HFF-Myc (cell line): ENCODE measurements around the gene DEF6.

Experiments
- DNase-seq: peaks from one replicate; pipeline ENCODE4 v3.0.0-alpha.2; 2011; ENCODE audit warnings: low read depth; ENCODE audit errors: extremely low read depth
- H3K4me3 ChIP-seq: replicated peaks from 2 replicates; pipeline ENCODE4 v1.5.1; 2011; ENCODE audit warnings: low read depth, mild to moderate bottlenecking, control low read depth, low read length
- CTCF ChIP-seq: IDR thresholded peaks from 2 replicates; pipeline ENCODE4 v1.5.1; 2012; ENCODE audit warnings: mild to moderate bottlenecking, low read depth, low read length, control low read depth; ENCODE audit errors: missing control alignments

Gene DEF6

GRCh38 chr6:35352735-35353134 lies 55.1 kb downstream of the DEF6 start:
- TF ChIP-seq CTCF, result no peak
- no peak overlapping the region for H3K4me3 ChIP-seq
- DNase-seq, result no peak

- DNase-seq, result no peak
- H3K4me3 ChIP-seq, result no peak overlapping the region
- no peak for TF ChIP-seq CTCF
Observed at GRCh38 chr6:35354361-35355135, 56.9 kb downstream of the DEF6 start.

DNA sequence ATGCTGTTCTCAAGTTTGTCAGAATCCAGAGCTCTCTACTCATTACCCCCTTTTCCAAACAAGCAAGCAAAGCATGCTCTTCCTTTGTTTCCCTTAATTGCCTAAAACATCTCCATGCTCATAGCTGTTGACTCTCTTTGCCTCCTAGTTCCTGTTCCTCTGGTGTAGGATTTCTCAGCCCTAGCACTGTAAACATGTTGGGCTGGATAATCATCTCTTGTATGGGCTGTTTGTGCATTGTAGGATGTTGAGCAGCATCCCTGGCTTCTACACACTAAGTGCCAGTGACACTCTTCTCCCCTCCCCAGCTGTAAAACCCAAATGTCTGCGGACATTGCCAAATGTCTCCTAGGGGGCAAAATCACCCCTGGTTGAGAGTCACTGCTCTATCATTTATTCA lies 58.8 kb downstream of the DEF6 start:
- no peak for TF ChIP-seq CTCF
- H3K4me3 ChIP-seq, result no peak overlapping the region
- DNase-seq, result no peak

DNA sequence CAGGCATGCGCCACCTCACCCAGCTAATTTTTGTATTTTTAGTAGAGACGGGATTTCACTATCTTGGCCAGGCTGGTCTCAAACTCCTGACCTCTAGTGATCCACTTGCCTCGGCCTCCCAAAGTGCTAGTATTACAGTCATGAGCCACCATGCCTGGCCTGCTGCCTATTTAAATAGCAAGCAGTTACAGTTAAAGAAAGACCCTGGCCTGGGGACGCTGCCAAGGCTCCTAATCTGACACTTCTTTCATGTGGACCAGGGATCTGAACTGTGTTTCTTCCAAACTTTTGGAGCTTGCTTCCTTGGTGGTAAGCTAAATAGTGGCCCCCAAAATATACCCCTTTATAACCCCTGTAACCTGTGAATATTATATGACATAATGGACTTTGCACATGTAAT lies 60.1 kb downstream of the DEF6 start:
- H3K4me3 ChIP-seq, result no peak overlapping the region
- no peak for TF ChIP-seq CTCF
- DNase-seq, result no peak

GRCh38 chr6:35358086-35358485 lies 60.5 kb downstream of the DEF6 start:
- no peak for TF ChIP-seq CTCF
- DNase-seq, result no peak
- no peak overlapping the region for H3K4me3 ChIP-seq

DNA sequence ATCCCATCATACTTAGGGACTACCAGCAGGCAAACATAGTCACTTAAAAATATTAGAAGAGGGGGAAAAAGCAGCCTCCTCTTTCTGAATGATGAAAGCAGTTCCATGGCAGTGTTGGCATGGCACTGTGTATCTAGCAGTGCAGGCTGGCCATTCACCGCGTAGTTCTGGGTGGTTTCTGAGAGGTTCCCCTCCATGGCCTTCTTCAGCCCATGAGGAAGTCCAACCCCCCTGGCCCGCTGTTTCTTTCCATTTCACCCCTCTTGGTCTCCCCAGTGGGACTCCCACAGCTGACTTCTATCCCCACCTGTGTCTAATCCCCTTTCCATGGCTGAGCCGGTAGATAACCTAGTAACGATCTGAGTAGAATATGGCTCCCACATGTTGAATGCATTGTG lies 61.7 kb downstream of the DEF6 start:
- H3K4me3 ChIP-seq, result no peak overlapping the region
- TF ChIP-seq CTCF, result no peak
- DNase-seq, result no peak
